ENCODE data around the gene AGFG2. TPM values are rescaled to one million over a fixed set of nuclear protein-coding genes. Genes with fewer than 3 reads are reported as not detected.

Gene AGFG2
- total and polyA plus RNA-seq, 10 of the 15 experiments (the other 5 are each of a cell fraction or from before 2014, with no cell fraction given) = 0.90 to 71.5 (median 25.4) TPM

DNA sequence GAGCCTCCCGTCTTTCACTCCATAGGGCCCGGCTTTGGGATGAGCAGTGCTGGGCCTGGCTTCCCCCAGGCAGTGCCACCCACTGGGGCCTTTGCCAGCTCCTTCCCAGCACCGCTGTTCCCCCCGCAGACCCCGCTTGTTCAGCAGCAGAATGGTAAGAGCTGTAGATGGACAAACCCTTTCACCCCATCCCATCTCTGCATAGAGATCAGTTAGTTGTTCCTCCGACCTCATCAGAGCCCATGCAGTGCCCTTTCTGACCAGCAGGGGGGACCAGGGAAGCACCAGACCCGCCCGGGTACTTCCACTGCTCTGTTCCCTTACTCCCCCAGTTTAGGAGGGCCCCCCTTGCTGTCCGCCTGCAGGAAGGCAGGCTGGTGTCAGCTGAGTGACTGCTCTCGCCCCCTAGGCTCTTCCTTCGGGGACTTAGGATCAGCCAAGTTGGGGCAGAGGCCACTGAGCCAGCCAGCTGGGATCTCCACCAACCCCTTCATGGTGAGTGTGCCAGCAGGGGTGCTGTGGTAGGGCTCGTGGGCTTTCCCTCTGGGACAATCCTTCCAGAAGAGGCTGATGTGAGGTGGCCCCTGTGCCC lies 24.9 kb downstream of the AGFG2 start:
- no peak overlapping the region for H3K4me2 ChIP-seq (ENCODE audit: control insufficient read depth, insufficient read depth)
- peaks cover 8% of the 10 kb centered on the region for H3K4me1 ChIP-seq (ENCODE audit: control insufficient read depth, insufficient read depth, low read length)
- POLR2A ChIA-PET = interaction anchor here (0.6 to 1.1 kb wide), 3 partner anchors 20 to 29 kb away, joined by 5 to 6 read pairs (median 6); no protein-coding TSS in a partner anchor
- peak; percentile 80 for FAIRE-seq
- no peak overlapping the region for H3K27ac ChIP-seq (ENCODE audit: control insufficient read depth, insufficient read depth)
- intact Hi-C loops (cut with micrococcal nuclease; ENCODE audit: unreplicated experiment) (loop anchor here (1.0 to 5.0 kb wide), 3 partner anchors 128 to 288 kb away; partner anchors contain the start of genes GIGYF1 and SLC12A9), in situ Hi-C loops (cut with MboI) (no loop called here)
- no peaks in the 10 kb centered on the region for H3K79me2 ChIP-seq (ENCODE audit: control insufficient read depth, insufficient read depth, low read length)
- SMC1A ChIA-PET (ENCODE audit: uncharacterized antibody, unreplicated experiment) = interaction anchor here (0.5 to 2.2 kb wide), 7 partner anchors 9 to 169 kb away, joined by 3 to 13 read pairs (median 3); partner anchors contain the start of genes FBXO24 and LRCH4
- 21% methylated on average over 12 of the region's 12 CpGs for WGBS (ENCODE audit: insufficient coverage, insufficient replicate concordance, low lambda C conversion rate, missing lambda C conversion rate)
- DNase-seq (ENCODE audit: low read depth, low spot score) = no peak
- no peaks in the 10 kb centered on the region for H4K20me1 ChIP-seq (ENCODE audit: control insufficient read depth, insufficient read depth)
- no peak overlapping the region for H3K9ac ChIP-seq (ENCODE audit: control insufficient read depth, insufficient read depth, low read length)
- CTCF ChIA-PET = interaction anchor here (0.5 to 12.6 kb wide), 28 partner anchors 9 to 340 kb away, joined by 3 to 190 read pairs (median 4); partner anchors contain the start of genes FBXO24, LRCH4, MOSPD3 and PCOLCE
- H3K4me3 ChIP-seq = no peak overlapping the region
- no peaks in the 10 kb centered on the region for H3K27me3 ChIP-seq (replicated peaks in 1 of 2; ENCODE audit: control insufficient read depth in 2 of 2, insufficient read depth in 2 of 2, low read length in 1 of 2)
- peaks cover 18 to 27% of the 10 kb centered on the region in 2 experiments; a peak in 3 of 4 replicates for H3K36me3 ChIP-seq (ENCODE audit: control insufficient read depth in 2 of 2, insufficient read depth in 2 of 2, low read length in 1 of 2)
- ATAC-seq = peak; percentile 84
- H2AFZ ChIP-seq (ENCODE audit: control insufficient read depth, low read depth, low read length) = no peak overlapping the region
- BruUV-seq (replicated peaks) = no TSS peak
- H3K9me3 ChIP-seq (replicated peaks; ENCODE audit: control insufficient read depth, insufficient read depth, low read length) = no peaks in the 10 kb centered on the region
- RAD21 ChIA-PET (ENCODE audit: unreplicated experiment) = interaction anchor here (1.1 to 3.7 kb wide), 4 partner anchors 21 to 128 kb away, joined by 4 to 22 read pairs (median 14); partner anchors contain the start of genes FBXO24, LRCH4 and MOSPD3
- TF ChIP-seq ZNF622 (IDR thresholded peaks at IDR 0.05) = no peak
- TF ChIP-seq RELA (IDR thresholded peaks at IDR 0.05; ENCODE audit: borderline replicate concordance, partially characterized antibody) = no peak
- TF ChIP-seq YY1 (IDR thresholded peaks at IDR 0.05; ENCODE audit: low read depth, low read length) = peak; percentile 52; the same call in 1 of the 2 replicates
- TF ChIP-seq, protein P1, sequence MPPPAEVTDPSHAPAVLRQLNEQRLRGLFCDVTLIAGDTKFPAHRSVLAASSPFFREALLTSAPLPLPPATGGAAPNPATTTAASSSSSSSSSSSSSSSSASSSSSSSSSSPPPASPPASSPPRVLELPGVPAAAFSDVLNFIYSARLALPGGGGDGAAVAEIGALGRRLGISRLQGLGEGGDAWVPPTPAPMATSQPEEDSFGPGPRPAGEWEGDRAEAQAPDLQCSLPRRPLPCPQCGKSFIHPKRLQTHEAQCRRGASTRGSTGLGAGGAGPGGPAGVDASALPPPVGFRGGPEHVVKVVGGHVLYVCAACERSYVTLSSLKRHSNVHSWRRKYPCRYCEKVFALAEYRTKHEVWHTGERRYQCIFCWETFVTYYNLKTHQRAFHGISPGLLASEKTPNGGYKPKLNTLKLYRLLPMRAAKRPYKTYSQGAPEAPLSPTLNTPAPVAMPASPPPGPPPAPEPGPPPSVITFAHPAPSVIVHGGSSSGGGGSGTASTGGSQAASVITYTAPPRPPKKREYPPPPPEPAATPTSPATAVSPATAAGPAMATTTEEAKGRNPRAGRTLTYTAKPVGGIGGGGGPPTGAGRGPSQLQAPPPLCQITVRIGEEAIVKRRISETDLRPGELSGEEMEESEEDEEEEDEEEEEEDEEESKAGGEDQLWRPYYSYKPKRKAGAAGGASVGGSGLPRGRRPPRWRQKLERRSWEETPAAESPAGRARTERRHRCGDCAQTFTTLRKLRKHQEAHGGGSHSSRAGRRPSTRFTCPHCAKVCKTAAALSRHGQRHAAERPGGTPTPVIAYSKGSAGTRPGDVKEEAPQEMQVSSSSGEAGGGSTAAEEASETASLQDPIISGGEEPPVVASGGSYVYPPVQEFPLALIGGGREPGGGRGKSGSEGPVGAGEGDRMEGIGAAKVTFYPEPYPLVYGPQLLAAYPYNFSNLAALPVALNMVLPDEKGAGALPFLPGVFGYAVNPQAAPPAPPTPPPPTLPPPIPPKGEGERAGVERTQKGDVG (CRISPR knock-in tag; IDR thresholded peaks at IDR 0.05) = no peak
- TF ChIP-seq MTA3 (IDR thresholded peaks at IDR 0.05; ENCODE audit: borderline replicate concordance, low read length) = no peak
- no peak for TF ChIP-seq PAX8 (IDR thresholded peaks at IDR 0.05)
- TF ChIP-seq RFX5 (IDR thresholded peaks at IDR 0.05; ENCODE audit: low read depth, low read length) = no peak
- TF ChIP-seq, protein P2, sequence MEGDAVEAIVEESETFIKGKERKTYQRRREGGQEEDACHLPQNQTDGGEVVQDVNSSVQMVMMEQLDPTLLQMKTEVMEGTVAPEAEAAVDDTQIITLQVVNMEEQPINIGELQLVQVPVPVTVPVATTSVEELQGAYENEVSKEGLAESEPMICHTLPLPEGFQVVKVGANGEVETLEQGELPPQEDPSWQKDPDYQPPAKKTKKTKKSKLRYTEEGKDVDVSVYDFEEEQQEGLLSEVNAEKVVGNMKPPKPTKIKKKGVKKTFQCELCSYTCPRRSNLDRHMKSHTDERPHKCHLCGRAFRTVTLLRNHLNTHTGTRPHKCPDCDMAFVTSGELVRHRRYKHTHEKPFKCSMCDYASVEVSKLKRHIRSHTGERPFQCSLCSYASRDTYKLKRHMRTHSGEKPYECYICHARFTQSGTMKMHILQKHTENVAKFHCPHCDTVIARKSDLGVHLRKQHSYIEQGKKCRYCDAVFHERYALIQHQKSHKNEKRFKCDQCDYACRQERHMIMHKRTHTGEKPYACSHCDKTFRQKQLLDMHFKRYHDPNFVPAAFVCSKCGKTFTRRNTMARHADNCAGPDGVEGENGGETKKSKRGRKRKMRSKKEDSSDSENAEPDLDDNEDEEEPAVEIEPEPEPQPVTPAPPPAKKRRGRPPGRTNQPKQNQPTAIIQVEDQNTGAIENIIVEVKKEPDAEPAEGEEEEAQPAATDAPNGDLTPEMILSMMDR (IDR thresholded peaks at IDR 0.05 in 2 of 3, conservative IDR thresholded peaks at IDR 0.05 in 1 of 3; ENCODE audit: control insufficient read depth in 2 of 3, extremely low read depth in 1 of 3, insufficient read depth in 1 of 3, low read depth in 3 of 3, low read length in 3 of 3) = peak; percentile 94 to 98 (median 97)
- TF ChIP-seq GATAD2B (conservative IDR thresholded peaks at IDR 0.05; ENCODE audit: low read depth) = no peak
- no peak for TF ChIP-seq HDGF (IDR thresholded peaks at IDR 0.05)
- no peak for TF ChIP-seq JUND (IDR thresholded peaks at IDR 0.05; ENCODE audit: low read depth, low read length)
- TF ChIP-seq TCF12 (IDR thresholded peaks at IDR 0.05; ENCODE audit: low read depth, low read length) = no peak
- TF ChIP-seq HDAC2 (IDR thresholded peaks at IDR 0.05) = no peak
- no peak for TF ChIP-seq SIX5 (IDR thresholded peaks at IDR 0.05; ENCODE audit: low read depth, low read length, severe bottlenecking)
- TF ChIP-seq MYC (IDR thresholded peaks at IDR 0.05; ENCODE audit: insufficient read depth, insufficient read length, insufficient replicate concordance, low read length, severe bottlenecking) = no peak
- TF ChIP-seq SUZ12 (IDR thresholded peaks at IDR 0.05; ENCODE audit: unreplicated experiment) = no peak
- 0 out of 2 replicates have a peak, but pooled peaks have one; percentile 17 for TF ChIP-seq IKZF1 (conservative IDR thresholded peaks at IDR 0.05)
- no peak for TF ChIP-seq POLR2AphosphoS2 (IDR thresholded peaks at IDR 0.05; ENCODE audit: low read depth, low read length)
- TF ChIP-seq BMI1 (IDR thresholded peaks at IDR 0.05; ENCODE audit: borderline replicate concordance) = no peak
- TF ChIP-seq ZZZ3 (IDR thresholded peaks at IDR 0.05; ENCODE audit: control insufficient read depth, insufficient read length, low read depth) = no peak

Measured in GM12878 (cell line).